Measurements from ENCODE around the gene ADGRD1. TPM values are rescaled to one million over a fixed set of nuclear protein-coding genes. Genes with fewer than 3 reads are reported as not detected.

ADGRD1 gene
- total RNA-seq, 1 donor from 2014 or later = 1.7 TPM

DNA sequence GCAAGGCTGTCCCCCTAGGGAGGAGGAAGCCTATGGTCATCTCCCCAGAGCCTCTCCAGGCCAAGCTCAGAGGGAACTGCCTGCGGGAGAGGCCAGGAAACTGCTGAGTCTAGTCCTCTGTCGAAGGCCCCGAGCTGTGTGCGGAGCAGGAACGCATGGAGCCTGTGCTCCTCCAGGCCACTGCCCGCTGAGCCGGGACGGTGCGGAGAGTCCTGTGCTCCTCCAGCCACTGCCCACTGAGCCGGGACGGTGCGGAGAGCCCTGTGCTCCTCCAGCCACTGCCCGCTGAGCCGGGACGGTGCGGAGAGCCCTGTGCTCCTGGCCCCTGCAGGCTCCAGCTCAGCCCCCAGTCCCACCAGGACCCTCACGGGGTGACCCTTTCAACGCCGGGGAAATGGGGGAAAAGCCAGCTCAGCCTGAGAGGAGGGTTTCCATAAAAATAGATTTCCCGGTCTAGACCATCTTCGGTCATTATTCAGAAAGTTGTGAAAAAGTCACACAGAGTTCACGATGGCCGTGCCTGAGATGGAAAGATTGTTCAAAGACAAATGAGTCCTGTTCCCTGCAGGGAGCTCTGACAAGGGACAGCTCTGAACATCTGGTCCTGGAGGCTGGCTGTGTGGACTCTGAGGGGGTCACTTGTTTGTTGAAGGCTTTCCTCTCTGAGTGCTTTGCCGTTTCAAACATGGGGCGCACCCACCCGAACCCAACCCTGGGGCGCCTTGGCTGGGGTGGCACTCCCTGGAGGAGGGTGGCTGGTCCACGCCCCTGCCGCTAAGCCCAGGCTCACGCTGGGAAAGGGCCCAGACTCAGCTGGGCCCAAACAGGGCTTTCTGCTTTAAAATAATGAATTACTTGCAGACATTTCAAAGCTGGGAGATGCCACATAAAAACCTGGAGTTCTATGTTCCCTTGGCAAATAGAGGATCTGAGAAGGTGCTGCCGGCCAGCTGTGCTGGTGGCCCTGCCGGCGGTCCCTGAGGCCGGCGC, 85.5 kb downstream of the ADGRD1 start:
- no peak for TF ChIP-seq CTCF (IDR thresholded peaks at IDR 0.05; ENCODE audit: unreplicated experiment)
- H3K9me3 Mint-ChIP-seq (ENCODE audit: unreplicated experiment) = no peaks in the 10 kb centered on the region
- H3K4me3 Mint-ChIP-seq (ENCODE audit: unreplicated experiment) = no peak overlapping the region
- no peaks in the 10 kb centered on the region for H3K4me1 Mint-ChIP-seq (ENCODE audit: unreplicated experiment)
- no peak overlapping the region for H3K27ac Mint-ChIP-seq (ENCODE audit: unreplicated experiment)
- no peaks in the 10 kb centered on the region for H3K36me3 Mint-ChIP-seq (ENCODE audit: low read depth, unreplicated experiment)
- DNase-seq (ENCODE audit: low spot score) = no peak
- peaks cover 5% of the 10 kb centered on the region for H3K27me3 Mint-ChIP-seq (ENCODE audit: unreplicated experiment)

DNA sequence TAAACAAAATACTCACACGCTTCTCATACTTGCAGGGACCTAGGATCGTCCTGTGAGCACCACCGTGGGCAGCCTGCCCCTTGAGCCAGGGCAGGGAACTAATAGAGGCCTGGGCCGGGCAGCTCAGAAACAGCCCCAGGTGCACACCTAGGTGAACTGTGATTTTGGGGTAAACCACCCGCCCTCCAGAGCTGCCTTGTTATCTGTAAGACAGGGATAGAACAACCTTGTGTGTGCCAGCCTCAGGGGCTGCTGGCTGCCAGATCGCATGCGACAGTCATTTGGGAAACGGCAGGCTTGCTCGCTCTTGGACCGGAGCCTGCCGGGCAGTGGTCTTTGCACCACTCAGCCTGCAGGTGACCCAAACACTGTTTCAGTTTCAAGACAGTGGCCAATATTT, 86.8 kb downstream of the ADGRD1 start:
- no peak overlapping the region for H3K27ac Mint-ChIP-seq (ENCODE audit: unreplicated experiment)
- peaks cover 5% of the 10 kb centered on the region for H3K27me3 Mint-ChIP-seq (ENCODE audit: unreplicated experiment)
- no peak for DNase-seq (ENCODE audit: low spot score)
- no peak overlapping the region for H3K4me3 Mint-ChIP-seq (ENCODE audit: unreplicated experiment)
- no peaks in the 10 kb centered on the region for H3K4me1 Mint-ChIP-seq (ENCODE audit: unreplicated experiment)
- H3K36me3 Mint-ChIP-seq (ENCODE audit: low read depth, unreplicated experiment) = no peaks in the 10 kb centered on the region
- TF ChIP-seq CTCF (IDR thresholded peaks at IDR 0.05; ENCODE audit: unreplicated experiment) = no peak
- no peaks in the 10 kb centered on the region for H3K9me3 Mint-ChIP-seq (ENCODE audit: unreplicated experiment)

DNA sequence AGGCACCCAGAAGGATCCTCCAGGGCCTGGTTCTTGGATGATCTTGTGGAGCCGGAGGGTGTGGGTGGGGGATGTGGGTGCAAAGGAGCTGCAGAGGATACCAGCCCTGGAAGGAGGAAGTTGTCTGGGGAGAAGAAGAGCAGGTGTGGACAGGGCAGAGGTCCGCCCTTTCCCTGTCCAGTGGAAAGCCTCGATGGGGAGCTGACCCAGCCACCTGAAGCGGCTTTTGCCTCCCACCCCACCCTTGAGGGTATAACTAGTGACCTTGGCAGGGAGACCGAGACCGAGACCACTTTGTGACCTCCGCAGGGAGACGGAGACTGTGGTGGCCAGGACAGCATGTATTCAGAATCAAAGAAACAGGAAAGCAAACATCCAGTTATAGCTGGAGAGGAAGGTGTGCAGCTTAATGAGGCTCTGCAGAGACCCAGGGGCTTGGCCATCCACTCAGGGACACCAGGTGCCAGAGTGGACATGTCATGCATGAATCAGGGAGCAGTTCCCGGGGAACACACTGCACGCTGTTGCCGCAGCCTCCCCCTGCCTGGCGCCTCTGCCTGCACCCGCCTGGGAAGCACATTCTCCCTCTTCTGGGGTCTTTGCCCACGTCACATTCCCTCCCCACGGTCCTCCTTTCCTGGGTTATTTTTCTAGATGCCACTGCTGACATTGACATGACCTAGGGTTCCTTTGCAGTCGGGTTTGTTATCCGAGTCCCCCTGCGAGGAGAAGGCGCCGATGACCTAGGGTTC, 87.7 kb downstream of the ADGRD1 start:
- no peak for DNase-seq (ENCODE audit: low spot score)
- no peaks in the 10 kb centered on the region for H3K4me1 Mint-ChIP-seq (ENCODE audit: unreplicated experiment)
- no peak overlapping the region for H3K27ac Mint-ChIP-seq (ENCODE audit: unreplicated experiment)
- H3K36me3 Mint-ChIP-seq (ENCODE audit: low read depth, unreplicated experiment) = no peaks in the 10 kb centered on the region
- peaks cover 7% of the 10 kb centered on the region for H3K27me3 Mint-ChIP-seq (ENCODE audit: unreplicated experiment)
- no peak for TF ChIP-seq CTCF (IDR thresholded peaks at IDR 0.05; ENCODE audit: unreplicated experiment)
- no peaks in the 10 kb centered on the region for H3K9me3 Mint-ChIP-seq (ENCODE audit: unreplicated experiment)
- H3K4me3 Mint-ChIP-seq (ENCODE audit: unreplicated experiment) = no peak overlapping the region

DNA sequence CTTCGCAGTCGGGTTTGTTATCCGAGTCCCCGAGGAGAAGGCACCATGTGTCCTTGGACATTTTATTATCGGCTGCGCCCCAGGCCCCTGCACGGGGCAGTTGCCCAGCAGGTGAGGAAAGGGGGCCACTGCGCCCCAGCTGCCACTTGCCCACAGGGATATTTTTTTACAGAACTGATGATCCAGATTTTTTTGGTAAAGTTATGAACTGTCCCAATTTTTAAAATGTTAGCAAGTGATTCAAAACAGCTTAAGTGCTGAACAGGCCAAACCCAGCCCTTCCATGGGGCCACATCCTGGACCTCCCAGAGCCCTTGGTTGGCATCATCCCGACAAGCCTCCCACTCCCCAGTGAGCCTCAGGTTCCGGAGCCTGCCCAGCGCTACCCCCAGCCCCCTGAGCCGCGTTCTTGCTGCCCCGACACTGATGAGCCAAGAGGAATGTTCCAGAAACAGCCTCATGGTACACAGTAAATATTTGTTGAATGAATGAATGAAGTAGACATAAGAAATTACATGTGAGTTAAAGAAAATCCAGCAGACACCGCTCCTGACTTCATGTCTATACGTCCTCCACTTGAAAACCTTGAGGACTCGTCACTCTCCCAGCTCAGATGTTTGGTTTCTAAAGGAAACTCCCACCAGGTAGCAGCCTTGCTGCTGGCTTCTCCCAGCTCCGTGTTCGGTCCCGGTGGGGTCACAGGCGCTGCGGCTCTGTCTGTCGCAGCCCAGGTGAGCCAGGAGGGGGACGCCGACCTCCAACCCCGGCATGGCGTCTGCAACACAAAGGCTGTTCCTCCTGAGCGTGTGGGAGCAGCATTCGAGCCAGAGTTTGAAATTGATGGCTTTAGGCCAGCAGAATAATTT, 88.5 kb downstream of the ADGRD1 start:
- no peaks in the 10 kb centered on the region for H3K36me3 Mint-ChIP-seq (ENCODE audit: low read depth, unreplicated experiment)
- H3K4me1 Mint-ChIP-seq (ENCODE audit: unreplicated experiment) = no peaks in the 10 kb centered on the region
- no peak overlapping the region for H3K27ac Mint-ChIP-seq (ENCODE audit: unreplicated experiment)
- peaks cover 10% of the 10 kb centered on the region for H3K27me3 Mint-ChIP-seq (ENCODE audit: unreplicated experiment)
- H3K9me3 Mint-ChIP-seq (ENCODE audit: unreplicated experiment) = no peaks in the 10 kb centered on the region
- DNase-seq (ENCODE audit: low spot score) = no peak
- no peak overlapping the region for H3K4me3 Mint-ChIP-seq (ENCODE audit: unreplicated experiment)
- no peak for TF ChIP-seq CTCF (IDR thresholded peaks at IDR 0.05; ENCODE audit: unreplicated experiment)

Measured in endothelial cell (in vitro differentiated cells).